HG03354 (cell line): ENCODE measurements around the gene COA4.
"Not testable (repeated sequence)": the region's sequence is repeated elsewhere in the genome, so short reads cannot be mapped to it uniquely, and the experiment has no call there.

Experiments
- ATAC-seq: cut with Tn5 transposase; IDR thresholded peaks from one replicate; pipeline ENCODE4 v1.9.1; 2021; ENCODE audit warnings: mild to moderate bottlenecking; ENCODE audit not compliant: unreplicated experiment, poor library complexity, severe bottlenecking

The COA4 gene

DNA sequence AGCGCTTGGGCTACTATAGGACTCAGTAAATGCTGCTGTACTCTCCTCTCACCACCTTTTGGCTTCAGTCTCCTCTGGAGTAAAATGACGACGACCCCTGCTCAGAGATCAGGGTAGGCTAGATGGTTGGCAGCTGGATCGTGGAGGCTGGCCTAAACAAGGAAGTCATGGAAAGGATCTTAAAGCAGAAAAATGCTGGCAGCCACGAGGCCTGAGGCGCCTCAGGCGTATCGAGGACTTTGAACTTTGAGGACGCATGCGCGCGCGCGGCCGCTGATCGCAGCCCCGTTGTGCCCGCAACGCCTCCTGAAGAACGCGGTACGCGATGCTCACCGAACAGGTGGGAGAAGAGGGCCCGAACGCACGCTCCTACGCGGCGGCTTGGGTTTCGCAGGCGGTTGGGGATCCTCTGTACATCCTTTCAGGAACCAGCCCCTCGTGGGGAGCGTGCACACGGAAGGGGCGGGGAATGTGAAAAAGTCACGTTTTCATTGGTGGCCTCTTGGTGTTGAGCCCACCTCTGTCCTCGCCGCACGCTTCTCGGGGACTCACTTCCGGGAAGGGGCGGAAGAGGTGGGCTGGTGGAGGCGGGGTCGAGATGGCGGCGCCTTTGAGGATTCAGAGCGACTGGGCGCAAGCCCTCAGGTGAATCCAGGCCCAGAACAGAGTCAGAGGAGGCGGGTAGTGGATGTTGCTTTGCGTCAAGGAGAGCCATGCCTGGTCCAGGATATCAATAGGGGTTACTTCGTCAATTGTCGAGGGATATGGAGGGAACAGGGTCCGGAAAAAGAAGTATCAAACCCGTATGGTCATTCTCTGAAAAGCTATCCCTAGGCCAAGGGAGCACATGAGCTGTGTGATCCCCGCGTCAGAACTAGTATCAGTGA, at the start of gene COA4, which contains the start of gene PAAF1:
COA4 (minus strand) TSS at position 423 of the 887 bp plus-strand sequence. CDS start 3,468 bp downstream, outside the sequence.
PAAF1 (plus strand) TSS at position 576 of the 887 bp plus-strand sequence; CDS start at position 599, 23 bp downstream.
- peak; percentile 98 for ATAC-seq

DNA sequence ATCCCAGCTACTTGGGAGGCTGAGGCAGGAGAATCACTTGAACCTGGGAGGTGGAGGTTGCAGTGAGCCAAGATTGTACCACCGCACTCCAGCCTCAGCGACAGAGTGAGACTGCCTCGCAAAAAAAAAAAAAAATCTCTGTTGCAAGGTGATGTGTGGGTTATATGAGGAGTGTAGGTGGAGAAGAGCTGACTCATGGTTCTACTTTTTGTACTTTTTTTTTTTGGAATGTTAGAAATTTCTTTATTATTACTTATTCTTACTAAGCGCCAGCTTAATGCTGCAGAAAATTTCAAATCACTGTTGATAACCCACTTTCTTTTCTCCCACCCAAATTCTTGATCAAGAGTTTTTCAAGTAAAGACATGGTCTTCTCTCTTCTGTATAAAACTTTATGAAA, 44.5 kb upstream of the COA4 start:
- no peak for ATAC-seq

DNA sequence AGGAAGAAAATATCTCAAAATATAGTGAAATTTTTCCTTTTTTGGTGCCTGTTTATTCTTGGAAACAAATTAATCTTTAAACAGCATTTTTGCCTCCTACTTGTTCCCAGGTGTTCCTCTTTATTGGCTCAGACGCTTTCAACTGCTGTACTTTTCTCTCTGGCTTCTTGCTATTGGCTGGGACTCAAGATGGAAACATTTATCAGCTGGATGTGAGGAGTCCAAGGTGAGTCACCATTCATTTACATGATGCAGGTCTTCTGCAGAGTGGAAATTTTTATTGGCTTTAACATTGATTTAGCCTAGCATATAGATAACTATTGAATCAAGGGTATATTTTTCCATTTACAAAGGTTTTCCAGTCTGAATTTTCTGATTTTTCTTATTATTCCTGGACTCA, 39.8 kb upstream of the COA4 start:
- ATAC-seq: no peak

DNA sequence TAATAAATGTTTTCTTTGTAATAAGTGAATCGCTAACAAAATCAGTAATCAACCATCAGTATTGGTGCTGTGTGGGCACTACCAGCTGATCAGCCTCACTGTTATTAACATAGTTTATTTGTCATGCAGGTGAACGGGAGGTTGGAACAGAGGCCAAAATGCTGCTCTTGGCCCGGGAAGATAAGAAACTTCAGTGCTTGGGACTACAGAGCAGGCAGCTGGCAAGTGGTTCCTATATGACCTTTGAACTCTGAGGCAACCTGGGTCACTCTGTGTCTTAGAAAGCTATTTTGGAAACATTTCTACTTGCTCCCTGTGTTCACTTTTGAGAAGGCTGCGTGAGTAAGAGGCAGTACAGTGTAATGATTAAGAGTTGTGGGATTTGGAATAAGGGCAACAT, 37.6 kb upstream of the COA4 start:
- ATAC-seq: no peak

DNA sequence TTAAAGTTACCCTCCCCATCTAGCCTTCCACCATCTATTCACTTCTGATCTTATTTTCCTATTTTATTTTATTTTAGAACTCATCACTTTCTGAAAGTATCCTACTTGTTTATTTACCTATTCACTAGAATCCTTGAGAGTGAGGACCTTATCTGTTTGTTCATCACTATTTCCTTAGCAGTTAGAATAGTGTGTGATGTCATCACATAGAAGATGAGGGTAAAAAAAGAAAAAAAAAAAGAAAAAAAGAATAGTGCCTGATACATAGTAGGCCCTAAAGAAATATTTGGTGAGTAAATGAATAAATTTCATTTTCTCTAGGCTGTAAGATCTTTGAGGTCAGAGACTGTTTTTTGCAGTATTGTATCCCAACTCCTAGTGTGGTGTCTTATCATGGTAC, 36.8 kb upstream of the COA4 start:
- no peak for ATAC-seq

DNA sequence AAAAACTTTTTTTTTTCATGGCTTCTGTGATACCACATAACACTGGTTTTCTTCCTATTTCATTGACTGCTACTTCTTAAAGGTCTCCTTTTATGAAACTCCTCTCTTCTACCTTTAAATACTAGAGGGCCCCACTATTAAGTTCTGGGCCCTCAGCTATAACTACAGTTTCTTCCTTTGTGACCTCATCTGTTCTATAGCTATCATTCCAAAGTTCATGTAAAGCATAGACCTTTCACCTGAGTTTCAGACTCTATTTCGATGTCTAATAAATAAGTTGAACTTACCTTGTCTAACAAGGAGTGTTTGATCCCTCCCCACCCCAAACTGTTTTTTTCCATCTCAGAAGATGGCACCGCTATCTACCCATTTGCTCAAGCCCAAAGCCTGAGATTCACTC, 35.4 kb upstream of the COA4 start:
- no peak for ATAC-seq

DNA sequence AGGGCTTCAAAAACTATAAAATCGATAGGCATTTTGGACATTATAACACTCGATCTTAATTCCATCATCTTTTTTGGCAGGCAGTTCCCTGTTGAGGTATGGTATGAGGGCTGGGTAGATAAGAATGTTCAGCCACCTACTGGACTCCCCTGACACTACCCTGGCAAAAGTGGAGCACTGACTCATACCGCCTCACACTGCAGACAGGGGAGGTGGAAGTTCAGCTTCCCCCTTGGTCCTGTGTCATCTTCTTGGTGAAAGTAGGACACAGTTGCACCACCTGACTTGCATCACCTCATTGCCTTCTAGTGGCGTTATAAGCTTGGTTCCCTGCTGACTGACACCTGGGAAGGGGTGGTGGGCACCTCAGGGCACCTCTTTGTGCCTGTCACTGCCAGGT, 30.5 kb upstream of the COA4 start:
- ATAC-seq: no peak

DNA sequence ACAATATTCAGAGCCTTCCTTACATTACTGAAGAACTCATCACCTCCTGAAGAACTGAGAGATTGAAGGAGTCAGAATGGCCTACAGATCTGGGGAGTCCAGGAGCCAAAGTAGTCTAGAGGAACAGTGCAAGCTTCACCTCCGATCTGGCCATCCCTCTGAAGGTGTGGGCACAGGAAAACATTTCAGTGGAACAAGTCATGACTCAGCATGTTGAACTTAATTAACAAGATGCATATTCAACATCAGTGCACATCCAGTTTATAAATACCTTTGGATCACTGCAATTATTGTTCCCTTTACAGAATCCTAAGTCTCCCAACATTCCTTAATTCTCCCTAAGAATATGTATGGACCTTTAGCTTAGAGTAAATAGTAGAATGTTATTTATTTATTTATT, 25.7 kb upstream of the COA4 start:
- no peak for ATAC-seq

DNA sequence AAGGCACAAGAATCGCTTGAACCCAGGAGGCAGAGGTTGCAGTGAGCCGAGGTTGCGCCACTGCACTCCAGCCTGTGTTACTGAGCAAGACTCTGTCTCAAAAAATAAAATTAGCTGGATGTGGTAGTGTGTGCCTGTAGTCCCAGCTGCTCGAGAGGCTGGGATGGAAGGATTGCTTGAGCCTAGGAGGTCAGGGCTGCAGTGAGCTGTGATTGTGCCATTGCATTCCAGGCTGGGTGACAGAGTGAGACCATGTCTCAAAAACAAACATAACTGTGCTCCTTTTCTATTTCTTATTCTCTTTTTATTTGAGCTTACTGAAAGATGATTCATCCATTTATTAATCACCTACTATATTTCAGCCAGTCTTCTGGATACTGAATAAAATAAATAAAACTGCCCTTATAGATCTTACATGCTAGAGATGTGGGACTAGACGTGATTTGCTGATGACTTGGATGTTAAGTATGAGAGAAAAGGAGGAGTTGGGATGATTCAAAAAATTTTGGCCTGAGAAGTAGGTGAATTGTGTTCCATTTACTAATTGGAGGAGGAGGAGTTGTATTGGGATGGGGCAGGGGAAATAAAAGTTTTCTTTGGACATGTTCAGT, 18.2 kb upstream of the COA4 start:
- ATAC-seq: no peak

DNA sequence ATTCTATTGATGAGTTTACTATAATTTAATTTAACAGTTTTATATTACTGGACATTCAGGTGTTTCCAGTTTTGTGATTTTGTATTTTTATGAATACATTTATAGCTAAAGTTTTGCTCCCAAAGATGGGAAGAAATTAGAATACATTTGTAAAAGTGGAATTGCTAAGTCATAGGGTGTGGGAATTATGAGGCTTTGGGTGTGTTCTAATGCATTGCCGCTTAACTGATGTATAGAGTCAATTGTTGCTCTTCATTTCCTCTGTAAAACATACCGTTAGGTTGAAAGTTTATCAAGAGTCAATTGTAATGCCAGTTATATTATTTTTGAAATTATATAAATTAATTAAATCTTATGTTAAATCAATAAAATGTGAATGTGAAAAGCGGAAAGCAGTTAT, 16.4 kb upstream of the COA4 start:
- ATAC-seq: no peak

DNA sequence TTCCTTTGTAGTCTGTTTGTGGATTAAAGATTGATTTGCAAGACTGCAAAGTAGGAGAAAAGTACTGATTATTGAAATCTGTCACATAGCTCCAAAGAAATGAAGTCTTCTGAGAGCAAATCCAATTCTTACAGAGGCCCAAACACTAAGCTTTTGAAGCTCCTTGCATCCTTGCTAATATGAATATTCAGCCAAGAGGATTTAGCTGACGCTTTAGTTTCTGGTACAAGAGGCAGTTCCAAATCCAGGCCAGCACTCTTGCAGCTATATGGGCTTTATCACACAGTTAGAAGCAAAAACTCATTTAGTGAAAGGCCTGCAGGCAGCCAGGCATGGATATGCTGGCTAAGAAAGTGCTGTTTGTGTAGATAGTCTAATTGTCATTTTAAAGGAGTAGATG, 12.9 kb upstream of the COA4 start:
- ATAC-seq: no peak

DNA sequence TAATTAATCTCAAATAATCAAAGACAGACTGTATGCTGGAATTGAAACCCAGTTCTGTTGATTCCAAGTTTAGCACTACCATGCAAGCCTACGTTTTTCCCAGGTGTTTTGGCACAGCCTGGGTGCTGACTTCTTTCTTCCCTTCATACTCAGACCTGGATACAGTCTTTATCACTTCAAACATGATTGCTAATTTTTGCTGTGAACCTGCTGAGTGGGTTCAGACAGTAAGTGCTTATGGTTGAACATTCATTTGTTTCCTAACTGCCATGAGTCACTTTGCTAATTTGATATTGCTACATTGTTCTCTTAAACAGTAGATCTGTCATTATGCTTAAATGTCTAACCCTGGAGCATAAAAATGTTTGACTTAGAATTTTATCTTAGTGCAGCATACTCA, 12.4 kb upstream of the COA4 start:
- no peak for ATAC-seq

DNA sequence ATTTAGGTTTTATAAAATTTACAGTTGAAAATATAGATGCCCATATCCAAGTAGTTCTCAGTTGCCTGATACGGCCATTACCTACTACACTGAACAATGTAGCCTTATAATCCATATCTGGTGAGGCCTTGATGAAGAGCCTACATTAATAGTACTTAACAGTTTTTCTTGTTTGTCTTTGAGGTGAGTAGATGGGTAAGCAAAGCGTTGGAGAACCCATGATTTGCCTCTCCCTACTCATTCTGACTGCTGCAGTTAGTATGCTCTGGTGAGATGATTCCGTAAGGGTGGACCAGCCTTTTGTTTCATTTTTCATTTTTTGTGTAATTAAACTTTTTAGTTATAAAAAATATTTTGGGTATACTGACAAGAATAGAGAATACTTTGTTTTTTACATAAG, 11.6 kb upstream of the COA4 start:
- ATAC-seq: no peak

DNA sequence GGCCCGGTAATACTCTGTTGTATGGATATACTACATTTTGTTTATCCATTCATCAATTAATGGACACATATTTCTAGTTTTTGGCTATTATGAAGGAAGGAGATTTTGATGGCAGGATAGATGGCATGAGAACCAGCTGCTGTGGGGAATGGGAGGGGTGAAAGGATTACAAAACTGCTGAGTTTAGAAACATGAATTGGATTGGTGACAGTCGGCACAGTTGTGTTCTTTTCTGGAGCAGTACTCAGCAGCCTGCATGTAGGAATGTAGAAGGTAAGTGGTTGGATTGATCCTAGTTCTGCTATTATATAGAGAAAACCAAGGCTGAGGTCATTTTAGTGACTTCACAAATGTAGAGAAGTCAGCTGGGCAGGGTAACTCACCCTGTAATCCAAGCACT, 7.2 kb upstream of the COA4 start:
- ATAC-seq: no peak

DNA sequence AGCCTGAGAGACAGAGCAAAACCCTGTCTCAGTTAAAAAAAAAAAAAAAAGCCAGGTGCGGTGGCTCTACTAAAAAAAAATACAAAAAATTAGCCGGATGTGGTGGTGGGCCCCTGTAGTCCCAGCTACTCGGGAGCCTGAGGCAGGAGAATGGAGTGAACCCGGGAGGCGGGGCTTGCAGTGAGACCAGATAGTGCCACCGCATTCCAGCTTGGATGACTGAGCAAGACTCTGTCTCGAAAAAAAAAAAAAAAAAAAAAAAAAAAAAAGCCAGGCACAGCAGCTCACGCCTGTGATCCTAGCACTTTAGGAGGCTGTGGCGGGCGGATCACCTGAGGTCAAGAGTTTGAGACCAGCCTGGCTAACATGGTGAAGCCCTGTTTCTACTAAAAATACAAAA, 3.8 kb upstream of the COA4 start:
- not testable (repeated sequence) for ATAC-seq

DNA sequence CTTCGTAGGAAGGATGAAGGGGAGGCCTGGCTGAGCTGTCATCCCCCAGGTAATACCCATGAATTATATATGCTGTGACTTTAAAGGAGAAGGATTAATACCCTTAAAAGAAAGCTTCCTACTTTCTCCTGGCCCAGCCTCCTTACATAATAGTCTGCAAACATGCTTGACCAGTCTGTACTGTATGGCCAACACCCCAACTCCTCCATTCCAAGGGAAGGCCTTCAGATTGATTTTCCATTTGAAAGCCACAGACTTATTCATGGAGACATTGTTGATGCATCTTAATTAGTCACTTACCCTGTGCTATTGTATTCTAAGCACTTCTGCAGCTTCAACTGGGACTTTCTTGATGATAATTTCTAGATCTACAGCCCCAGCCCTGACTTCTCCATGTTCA, 2.1 kb upstream of the COA4 start:
- ATAC-seq: no peak

DNA sequence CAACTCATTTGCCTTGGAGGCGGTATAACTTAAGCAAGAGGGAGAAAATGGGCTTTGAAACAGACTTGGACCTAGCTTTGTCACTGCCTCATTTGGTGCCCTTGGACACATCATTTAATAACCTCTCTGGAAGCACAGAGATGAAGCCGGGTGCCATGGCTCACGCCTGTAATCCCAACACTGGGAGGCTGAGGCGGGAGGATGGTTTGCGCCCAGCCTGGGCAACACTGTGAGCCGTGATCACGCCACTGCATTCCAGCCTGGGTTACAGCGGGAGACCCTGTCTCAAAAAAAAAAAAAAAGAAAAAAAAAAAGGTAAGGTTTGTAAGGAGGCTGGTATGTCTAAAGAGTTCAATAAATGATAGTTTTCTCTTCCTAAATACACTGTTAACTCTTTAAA, 806 bp downstream of the COA4 start:
- no peak for ATAC-seq

DNA sequence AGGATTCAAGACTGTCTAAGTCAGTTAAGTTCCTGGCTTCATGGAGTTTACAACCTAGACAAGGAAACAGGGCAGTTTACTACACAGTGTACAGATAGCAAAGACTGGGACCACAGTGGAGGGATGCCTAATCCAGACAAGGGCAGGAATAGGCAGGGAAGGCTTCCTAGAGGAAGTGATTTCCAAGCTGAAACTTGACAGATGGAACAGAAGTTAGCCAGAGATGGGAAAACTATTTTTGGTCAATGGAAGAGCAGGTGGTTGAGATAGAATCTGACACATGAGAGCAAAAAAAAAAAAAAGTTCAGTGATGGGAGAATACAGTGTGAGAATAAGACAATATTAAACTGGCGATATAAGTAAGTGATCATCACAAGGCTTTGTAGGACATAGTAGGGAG, 1.3 kb downstream of the COA4 start:
- ATAC-seq: no peak

DNA sequence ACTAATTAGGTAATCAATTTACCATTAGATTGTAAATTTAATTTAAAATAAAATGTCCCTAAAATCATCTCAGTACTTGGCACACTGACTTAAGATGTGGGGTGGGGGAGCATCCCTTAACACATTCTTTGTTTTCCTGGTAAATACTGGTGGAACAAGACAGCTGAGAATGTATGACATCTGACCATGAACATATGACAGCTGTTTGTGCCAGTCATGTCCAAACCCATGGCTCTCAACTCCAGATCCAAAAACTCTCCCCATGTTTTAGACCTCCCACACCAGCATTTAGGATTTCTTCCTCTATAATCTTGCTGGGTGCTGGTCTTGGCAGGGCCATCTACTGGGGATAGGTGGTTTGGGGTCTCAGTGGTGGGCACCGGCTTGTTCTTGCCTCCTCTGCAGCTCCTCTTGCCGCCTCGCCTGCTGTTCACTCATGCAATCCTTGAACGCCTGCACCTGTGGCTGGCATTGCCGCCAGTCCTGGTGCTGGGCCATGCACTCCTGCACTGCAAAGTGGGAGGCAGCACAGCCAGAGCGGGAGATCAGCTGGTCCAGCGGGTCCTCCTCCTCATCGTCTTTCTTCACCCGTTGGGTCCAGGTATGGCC, 3.8 kb downstream of the COA4 start:
- no peak for ATAC-seq

DNA sequence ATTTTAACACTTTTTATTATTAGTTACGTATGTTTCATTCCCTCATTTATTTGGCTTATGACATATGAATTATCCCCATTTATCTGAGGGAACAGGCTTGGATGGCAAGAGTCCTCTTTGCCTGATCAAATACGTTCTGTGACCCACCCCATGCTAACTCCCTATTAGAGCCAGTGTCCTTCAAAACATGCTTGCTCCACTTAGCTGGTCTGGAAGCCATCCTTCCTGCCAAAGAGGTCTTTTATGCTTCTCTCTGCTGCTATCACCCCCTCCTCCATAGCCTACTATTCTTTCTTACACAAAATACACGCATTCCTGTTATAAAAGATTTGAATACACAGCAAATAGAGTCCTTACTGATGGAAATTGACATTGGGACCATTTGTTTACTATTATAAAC, 6.4 kb downstream of the COA4 start:
- ATAC-seq: no peak
